H1 (cell line): ENCODE measurements around the gene PSMD12. TPM values are rescaled to one million over a fixed set of nuclear protein-coding genes. Genes with fewer than 3 reads are reported as not detected.

ENCODE experiments used
- JUN ChIP-seq: IDR thresholded peaks from 2 replicates; pipeline ENCODE4 v1.6.1; 2011; ENCODE audit warnings: low read depth, mild to moderate bottlenecking, improper control_type of control experiment, low read length
- SAP30 ChIP-seq: fragments of 300-600 bp; sonication (generic); IDR thresholded peaks from 2 replicates; pipeline ENCODE4 v1.7.1; 2012; ENCODE audit warnings: low read length, moderate library complexity, mild to moderate bottlenecking, inconsistent platforms; ENCODE audit not compliant: insufficient read depth, insufficient replicate concordance
- polyA plus RNA-seq, 7 experiments: library from polyadenylated mRNA; depleted of rRNA in 3 of 7; stranded (reverse) in 5 of 7; unstranded in 2 of 7; fragments of >200 nt in 5 of 7; fragments of 200-250 nt in 2 of 7; gene quantifications; 1 replicate in 5 of 7; 2 replicates in 1 of 7; 4 replicates in 1 of 7; pipeline versions ENCODE4 v1.2.1 to v1.2.3, GENCODE V29; 2011 to 2013; ENCODE audit warnings: missing spikeins in 2 of 7, mixed read lengths in 2 of 7
- total RNA-seq: library from RNA; stranded (reverse); fragmentation: NEBNext Ultra II Directional; extraction: Animal tissue kit (Norgen Biotek cat#: 25700); gene quantifications from 2 replicates; pipeline ENCODE4 v1.2.1, GENCODE V29; 2021
- TF ChIP-seq, protein P1 (sequence below): IDR thresholded peaks from 2 replicates; pipeline ENCODE4 v1.6.1; 2011; ENCODE audit warnings: low read depth, mild to moderate bottlenecking, low read length; ENCODE audit not compliant: insufficient read depth

Gene PSMD12
- total and polyA plus RNA-seq, 2 of the 8 experiments (the other 6 are each of a cell fraction or from before 2014, with no cell fraction given): 14.0 to 82.4 TPM

- TF ChIP-seq JUN (no peak), SAP30 (no peak)
- TF ChIP-seq, protein P1, sequence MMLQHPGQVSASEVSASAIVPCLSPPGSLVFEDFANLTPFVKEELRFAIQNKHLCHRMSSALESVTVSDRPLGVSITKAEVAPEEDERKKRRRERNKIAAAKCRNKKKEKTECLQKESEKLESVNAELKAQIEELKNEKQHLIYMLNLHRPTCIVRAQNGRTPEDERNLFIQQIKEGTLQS: no peak
Measured at GRCh38 chr17:67401598-67402504, 35.5 kb upstream of the PSMD12 start (continued).
